ENCODE results near the gene APOC1.
A peak's percentile ranks its signal among the peaks of the same experiment; 100 is the strongest.

The APOC1 gene

GRCh38 chr19:44954278-44954648 is 39.9 kb downstream of the APOC1 start:
- no peak for DNase-seq (ENCODE audit: low read depth in 2 of 2)
- peak overlapping the region; percentile 88 to 93 for H3K4me3 ChIP-seq (replicated peaks in 1 of 2; ENCODE audit: low read depth in 2 of 2, low read length in 2 of 2)
- no peak for TF ChIP-seq CTCF (IDR thresholded peaks at IDR 0.05; ENCODE audit: low read depth, low read length)

GRCh38 chr19:44954649-44955504 is 40.5 kb downstream of the APOC1 start, which contains the start of gene CLPTM1:
CLPTM1 (plus strand) TSS chr19:44955380; CDS start chr19:44955396, 16 bp downstream.
- no peak for TF ChIP-seq CTCF (IDR thresholded peaks at IDR 0.05; ENCODE audit: low read depth, low read length)

GRCh38 chr19:44955505-44956439 is 41.4 kb downstream of the APOC1 start:
- peak overlapping the region; percentile 93 to 98 for H3K4me3 ChIP-seq (replicated peaks in 1 of 2; ENCODE audit: low read depth in 2 of 2, low read length in 2 of 2)
- peak in 1 of 2 donors; percentile 1 for DNase-seq (ENCODE audit: low read depth in 2 of 2)
- TF ChIP-seq CTCF (IDR thresholded peaks at IDR 0.05; ENCODE audit: low read depth, low read length): no peak

More at GRCh38 chr19:44954649-44955504, 40.5 kb downstream of the APOC1 start, which contains the start of gene CLPTM1:
- peak within 1 kb of the TSS; percentile 93 to 98 for H3K4me3 ChIP-seq (replicated peaks in 1 of 2; ENCODE audit: low read depth in 2 of 2, low read length in 2 of 2)
- DNase-seq (ENCODE audit: low read depth in 2 of 2): peak; percentile 98

- no peak overlapping the region for H3K4me3 ChIP-seq (replicated peaks in 1 of 2; ENCODE audit: low read depth in 2 of 2, low read length in 2 of 2)
- no peak for DNase-seq (ENCODE audit: low read depth in 2 of 2)
These were observed 43.1 kb downstream of the APOC1 start for GRCh38 chr19:44957526-44957925.

GRCh38 chr19:44958090-44958489 is 43.7 kb downstream of the APOC1 start:
- no peak for TF ChIP-seq CTCF (IDR thresholded peaks at IDR 0.05; ENCODE audit: low read depth, low read length)
- DNase-seq (ENCODE audit: low read depth in 2 of 2): no peak
- H3K4me3 ChIP-seq (replicated peaks in 1 of 2; ENCODE audit: low read depth in 2 of 2, low read length in 2 of 2): no peak overlapping the region

More at GRCh38 chr19:44957526-44957925, 43.1 kb downstream of the APOC1 start:
- no peak for TF ChIP-seq CTCF (IDR thresholded peaks at IDR 0.05; ENCODE audit: low read depth, low read length)

GRCh38 chr19:44959691-44960090 is 45.3 kb downstream of the APOC1 start:
- DNase-seq (ENCODE audit: low read depth in 2 of 2): no peak
- no peak for TF ChIP-seq CTCF (IDR thresholded peaks at IDR 0.05; ENCODE audit: low read depth, low read length)
- no peak overlapping the region for H3K4me3 ChIP-seq (replicated peaks in 1 of 2; ENCODE audit: low read depth in 2 of 2, low read length in 2 of 2)

Measured in cardiac fibroblast (primary cell).